Frontal cortex (tissue), 4 donors: ENCODE measurements around the gene ITGB5. TPM values are rescaled to one million over a fixed set of nuclear protein-coding genes. Genes with fewer than 3 reads are reported as not detected.
"Not testable (repeated sequence)": the region's sequence is repeated elsewhere in the genome, so short reads cannot be mapped to it uniquely, and the experiment has no call there.

ENCODE experiments used
- DNase-seq, 2 donors: peaks; one replicate each; pipeline ENCODE4 v3.0.0; 2012; ENCODE audit warnings: low spot score in 2 of 2
- FAIRE-seq: peaks from 2 replicates; lab custom pipeline; 2012; peaks lifted over from hg19 to GRCh38; lab: Jason Lieb, UNC
- total RNA-seq: library from RNA; depleted of rRNA; stranded (reverse); fragments of >200 nt; gene quantifications from one replicate; pipeline ENCODE4 v1.2.3, GENCODE V29; 2014
- donor health status: control.
- donor health status: control.
- donor health status: control.

Gene ITGB5
- total RNA-seq, 1 donor from 2014 or later: 20.4 TPM

GRCh38 chr3:124841517-124841916 lies 45.6 kb downstream of the ITGB5 start:
- no peak for FAIRE-seq

GRCh38 chr3:124840331-124840730 lies 46.8 kb downstream of the ITGB5 start:
- FAIRE-seq: no peak

More at GRCh38 chr3:124841517-124841916, 45.6 kb downstream of the ITGB5 start:
- no peak for DNase-seq

GRCh38 chr3:124839896-124840295 lies 47.3 kb downstream of the ITGB5 start:
- DNase-seq (no peak), FAIRE-seq (no peak)

More at GRCh38 chr3:124840331-124840730, 46.8 kb downstream of the ITGB5 start:
- no peak for DNase-seq

GRCh38 chr3:124838963-124839362 lies 48.2 kb downstream of the ITGB5 start:
- DNase-seq (no peak), FAIRE-seq (no peak)

- no peak for DNase-seq
- no peak for FAIRE-seq
Measured at GRCh38 chr3:124837730-124838186, 49.4 kb downstream of the ITGB5 start.

- FAIRE-seq: no peak
Measured at GRCh38 chr3:124837065-124837464, 50.1 kb downstream of the ITGB5 start.

GRCh38 chr3:124836448-124836847 lies 50.7 kb downstream of the ITGB5 start:
- FAIRE-seq (no peak), DNase-seq (no peak)

More at GRCh38 chr3:124837065-124837464, 50.1 kb downstream of the ITGB5 start:
- no peak for DNase-seq

- peak in 1 of 2 donors; percentile 44 for DNase-seq
- FAIRE-seq: no peak
Measured at GRCh38 chr3:124834723-124835718, 52.1 kb downstream of the ITGB5 start.

GRCh38 chr3:124833710-124834332 lies 53.3 kb downstream of the ITGB5 start:
- no peak for DNase-seq
- no peak for FAIRE-seq

GRCh38 chr3:124832782-124833709 lies 54.1 kb downstream of the ITGB5 start:
- DNase-seq (no peak), FAIRE-seq (no peak)

GRCh38 chr3:124831628-124832199 lies 55.5 kb downstream of the ITGB5 start:
- no peak for DNase-seq
- FAIRE-seq: no peak

- DNase-seq (no peak), FAIRE-seq (no peak)
Measured at GRCh38 chr3:124829819-124830554, 57.2 kb downstream of the ITGB5 start.

- FAIRE-seq (no peak), DNase-seq (no peak)
Measured at GRCh38 chr3:124829178-124829818, 57.9 kb downstream of the ITGB5 start.

- DNase-seq, FAIRE-seq: not testable (repeated sequence)
Measured at GRCh38 chr3:124827476-124828206, 59.5 kb downstream of the ITGB5 start.

GRCh38 chr3:124826703-124827102 lies 60.5 kb downstream of the ITGB5 start:
- peak in 1 of 2 donors; percentile 27 for DNase-seq
- FAIRE-seq: no peak

- FAIRE-seq: no peak
- no peak for DNase-seq
Measured at GRCh38 chr3:124824286-124824915, 62.8 kb downstream of the ITGB5 start.

- no peak for FAIRE-seq
- no peak for DNase-seq
Measured at GRCh38 chr3:124823648-124824047, 63.5 kb downstream of the ITGB5 start.
